Measurements from ENCODE around the gene DIS3. TPM values are rescaled to one million over a fixed set of nuclear protein-coding genes. Genes with fewer than 3 reads are reported as not detected.

The DIS3 gene
- total and polyA plus RNA-seq, 10 of the 15 experiments (the other 5 are each of a cell fraction or from before 2014, with no cell fraction given), result 10.8 to 65.3 (median 39.2) TPM

- Histone ChIP-seq H2AFZ (ENCODE audit: control insufficient read depth, low read depth, low read length) (peak overlapping the region; percentile 93), H3K27me3 (replicated peaks in 1 of 2; ENCODE audit: control insufficient read depth in 2 of 2, insufficient read depth in 2 of 2, low read length in 1 of 2) (no peaks in the 10 kb centered on the region), H3K4me1 (ENCODE audit: control insufficient read depth, insufficient read depth, low read length) (peaks cover 12% of the 10 kb centered on the region), H3K4me3 (peak overlapping the region; percentile 90), H3K9me3 (replicated peaks; ENCODE audit: control insufficient read depth, insufficient read depth, low read length) (no peaks in the 10 kb centered on the region), H3K9ac (ENCODE audit: control insufficient read depth, insufficient read depth, low read length) (peak overlapping the region; percentile 92), H3K36me3 (ENCODE audit: control insufficient read depth in 2 of 2, insufficient read depth in 2 of 2, low read length in 1 of 2) (peaks cover 0 to 2% of the 10 kb centered on the region in 2 experiments; a peak in 1 of 4 replicates), H3K27ac (ENCODE audit: control insufficient read depth, insufficient read depth) (peak overlapping the region; percentile 89), H4K20me1 (ENCODE audit: control insufficient read depth, insufficient read depth) (no peaks in the 10 kb centered on the region), H3K4me2 (ENCODE audit: control insufficient read depth, insufficient read depth) (peak overlapping the region; percentile 80), H3K79me2 (ENCODE audit: control insufficient read depth, insufficient read depth, low read length) (peaks cover 85% of the 10 kb centered on the region)
- DNase-seq (ENCODE audit: low read depth, low spot score), result no peak
- intact Hi-C loops (cut with micrococcal nuclease; ENCODE audit: unreplicated experiment), result loop anchor here (2.0 kb wide), 1 partner anchor 54 kb away; the partner anchor contains the start of gene DIS3
- POLR2A ChIA-PET, result interaction anchor here (0.6 to 1.1 kb wide), 3 partner anchors 57 to 349 kb away, joined by 3 to 4 read pairs (median 4); no protein-coding TSS in a partner anchor
- peak; percentile 18 for FAIRE-seq
- RAD21 ChIA-PET (ENCODE audit: unreplicated experiment), result no interaction called here
- CTCF ChIA-PET, result no interaction called here
- in situ Hi-C loops (cut with MboI), result no loop called here
- WGBS (ENCODE audit: insufficient coverage, insufficient replicate concordance, low lambda C conversion rate, missing lambda C conversion rate), result 2% methylated on average over 34 of the region's 49 CpGs
- ATAC-seq, result peak; percentile 40
- SMC1A ChIA-PET (ENCODE audit: uncharacterized antibody, unreplicated experiment), result no interaction called here
- no TSS peak for BruUV-seq (replicated peaks)
- TF ChIP-seq SMAD1 (IDR thresholded peaks at IDR 0.05; ENCODE audit: low read depth, partially characterized antibody), result no peak
- TF ChIP-seq FOS (IDR thresholded peaks at IDR 0.05; ENCODE audit: borderline replicate concordance, extremely low read depth, insufficient read length), result no peak
- no peak for TF ChIP-seq HCFC1 (IDR thresholded peaks at IDR 0.05; ENCODE audit: low read length)
- TF ChIP-seq E4F1 (IDR thresholded peaks at IDR 0.05; ENCODE audit: borderline replicate concordance, partially characterized antibody), result no peak
- no peak for TF ChIP-seq SMARCA5 (IDR thresholded peaks at IDR 0.05)
- TF ChIP-seq ZNF207 (IDR thresholded peaks at IDR 0.05; ENCODE audit: borderline replicate concordance), result no peak
- TF ChIP-seq IKZF2 (IDR thresholded peaks at IDR 0.05), result peak; percentile 45 to 53; a peak in 3 of 4 replicates
- no peak for TF ChIP-seq ZBED1 (IDR thresholded peaks at IDR 0.05; ENCODE audit: borderline replicate concordance)
- TF ChIP-seq SKIL (IDR thresholded peaks at IDR 0.05; ENCODE audit: low read depth, poor library complexity, severe bottlenecking), result no peak
- TF ChIP-seq MXI1 (IDR thresholded peaks at IDR 0.05; ENCODE audit: low read depth, low read length), result peak; percentile 63; the same call in 1 of the 2 replicates
- no peak for TF ChIP-seq ZNF384 (IDR thresholded peaks at IDR 0.05; ENCODE audit: borderline replicate concordance, low read depth, low read length)
- TF ChIP-seq BACH1 (IDR thresholded peaks at IDR 0.05; ENCODE audit: borderline replicate concordance), result no peak
- no peak for TF ChIP-seq RAD21 (IDR thresholded peaks at IDR 0.05; ENCODE audit: insufficient read depth, low read depth, low read length)
- TF ChIP-seq CUX1 (IDR thresholded peaks at IDR 0.05; ENCODE audit: insufficient replicate concordance, low read depth, low read length), result no peak
Observed at GRCh38 chr13:72726726-72727416, 54.8 kb downstream of the DIS3 start.
